ENCODE data around the gene SLC10A7. TPM values are rescaled to one million over a fixed set of nuclear protein-coding genes. Genes with fewer than 3 reads are reported as not detected.

SLC10A7 gene
- polyA plus RNA-seq, 1 donor (not counting 4 experiments of a cell fraction or from before 2014, with no cell fraction given) = 12.7 TPM

- no peaks in the 10 kb centered on the region for H3K9me3 ChIP-seq (ENCODE audit: control insufficient read depth, low read depth, low read length)
- no peak overlapping the region for H3K27ac ChIP-seq (ENCODE audit: control insufficient read depth, insufficient read depth, low read length)
- H3K36me3 ChIP-seq (ENCODE audit: control insufficient read depth in 2 of 2, extremely low read depth in 1 of 2, insufficient read depth in 2 of 2, low read length in 2 of 2) = no peaks in the 10 kb centered on the region
- no peaks in the 10 kb centered on the region for H3K4me1 ChIP-seq (ENCODE audit: control insufficient read depth, extremely low read depth, insufficient read depth, low read length)
- H3K9me1 ChIP-seq (ENCODE audit: control insufficient read depth, extremely low read depth, insufficient read depth, low read length) = no peaks in the 10 kb centered on the region
- H2AFZ ChIP-seq (ENCODE audit: control insufficient read depth, low read length) = no peak overlapping the region
- no peak for FAIRE-seq
- H3K4me2 ChIP-seq (ENCODE audit: control insufficient read depth, extremely low read depth, insufficient read depth, low read depth, low read length) = no peak overlapping the region
- dilution Hi-C loops (cut with MboI; ENCODE audit: extremely low pct_ligation_motif_present, low sequenced_read_pairs) = no loop called here
- H3K79me2 ChIP-seq (ENCODE audit: control insufficient read depth, insufficient read depth, low read length) = no peaks in the 10 kb centered on the region
- H3K27me3 ChIP-seq (ENCODE audit: control insufficient read depth, extremely low read depth, insufficient read depth, low read length) = no peaks in the 10 kb centered on the region
- H4K20me1 ChIP-seq (ENCODE audit: control insufficient read depth, extremely low read depth, insufficient read depth, low read length) = no peaks in the 10 kb centered on the region
- no peak overlapping the region for H3K9ac ChIP-seq (ENCODE audit: control insufficient read depth, extremely low read depth, insufficient read depth, low read length)
- no peak overlapping the region for H3K4me3 ChIP-seq (ENCODE audit: control insufficient read depth in 2 of 3, extremely low read depth in 1 of 3, insufficient read depth in 2 of 3, low read depth in 1 of 3, low read length in 3 of 3)
- no peak for DNase-seq (ENCODE audit: low read depth, low spot score)
- TF ChIP-seq EZH2 (IDR thresholded peaks at IDR 0.05; ENCODE audit: low read length) (no peak), CTCF (optimal IDR thresholded peaks at IDR 0.05 in 1 of 3, IDR thresholded peaks at IDR 0.05 in 1 of 3, conservative IDR thresholded peaks at IDR 0.05 in 1 of 3; ENCODE audit: extremely low read depth in 1 of 3, insufficient read depth in 2 of 3, low read length in 3 of 3) (no peak)
Observed at GRCh38 chr4:146299607-146300006, 222.1 kb downstream of the SLC10A7 start.

GRCh38 chr4:146294776-146295175, 227.0 kb downstream of the SLC10A7 start:
- H3K4me2 ChIP-seq (ENCODE audit: control insufficient read depth, extremely low read depth, insufficient read depth, low read depth, low read length) = no peak overlapping the region
- H3K36me3 ChIP-seq (ENCODE audit: control insufficient read depth in 2 of 2, extremely low read depth in 1 of 2, insufficient read depth in 2 of 2, low read length in 2 of 2) = peaks cover 0 to 2% of the 10 kb centered on the region in 2 experiments
- FAIRE-seq = no peak
- no peak overlapping the region for H3K9ac ChIP-seq (ENCODE audit: control insufficient read depth, extremely low read depth, insufficient read depth, low read length)
- no peak overlapping the region for H3K4me3 ChIP-seq (ENCODE audit: control insufficient read depth in 2 of 3, extremely low read depth in 1 of 3, insufficient read depth in 2 of 3, low read depth in 1 of 3, low read length in 3 of 3)
- no peaks in the 10 kb centered on the region for H3K27me3 ChIP-seq (ENCODE audit: control insufficient read depth, extremely low read depth, insufficient read depth, low read length)
- dilution Hi-C loops (cut with MboI; ENCODE audit: extremely low pct_ligation_motif_present, low sequenced_read_pairs) = no loop called here
- H3K4me1 ChIP-seq (ENCODE audit: control insufficient read depth, extremely low read depth, insufficient read depth, low read length) = no peaks in the 10 kb centered on the region
- no peak for DNase-seq (ENCODE audit: low read depth, low spot score)
- H3K79me2 ChIP-seq (ENCODE audit: control insufficient read depth, insufficient read depth, low read length) = no peaks in the 10 kb centered on the region
- no peaks in the 10 kb centered on the region for H4K20me1 ChIP-seq (ENCODE audit: control insufficient read depth, extremely low read depth, insufficient read depth, low read length)
- H3K9me3 ChIP-seq (ENCODE audit: control insufficient read depth, low read depth, low read length) = no peaks in the 10 kb centered on the region
- no peak overlapping the region for H2AFZ ChIP-seq (ENCODE audit: control insufficient read depth, low read length)
- H3K27ac ChIP-seq (ENCODE audit: control insufficient read depth, insufficient read depth, low read length) = no peak overlapping the region
- H3K9me1 ChIP-seq (ENCODE audit: control insufficient read depth, extremely low read depth, insufficient read depth, low read length) = no peaks in the 10 kb centered on the region
- TF ChIP-seq CTCF (optimal IDR thresholded peaks at IDR 0.05 in 1 of 3, IDR thresholded peaks at IDR 0.05 in 1 of 3, conservative IDR thresholded peaks at IDR 0.05 in 1 of 3; ENCODE audit: extremely low read depth in 1 of 3, insufficient read depth in 2 of 3, low read length in 3 of 3) = no peak
- no peak for TF ChIP-seq EZH2 (IDR thresholded peaks at IDR 0.05; ENCODE audit: low read length)

Measured in keratinocyte (primary cell).